GM19452 (cell line): Measurements from ENCODE around the gene HFM1.
"Not testable (repeated sequence)": the region's sequence is repeated elsewhere in the genome, so short reads cannot be mapped to it uniquely, and the experiment has no call there.

ENCODE experiments used
- ATAC-seq: cut with Tn5 transposase; IDR thresholded peaks from one replicate; pipeline ENCODE4 v1.9.1; 2021; ENCODE audit not compliant: unreplicated experiment

Gene HFM1

DNA sequence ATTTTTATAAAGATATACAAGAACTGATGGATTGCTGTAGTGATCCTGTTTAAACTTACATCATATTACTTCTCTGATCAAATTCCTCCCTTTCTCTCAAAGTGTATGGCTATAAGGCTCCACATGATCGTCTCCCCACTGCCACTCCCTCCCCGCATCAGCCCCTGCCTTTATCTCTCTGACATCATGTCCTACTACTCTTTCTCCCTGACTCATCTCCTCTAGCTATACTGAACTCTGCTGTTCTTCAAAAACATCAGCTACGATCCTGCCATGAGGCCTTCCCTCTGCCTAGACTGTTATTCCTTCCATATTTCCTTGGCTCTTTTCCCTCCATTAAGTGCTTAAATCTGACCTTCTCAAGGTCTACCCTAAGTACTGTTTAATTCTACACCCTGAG, 22.8 kb downstream of the HFM1 start:
- no peak for ATAC-seq

DNA sequence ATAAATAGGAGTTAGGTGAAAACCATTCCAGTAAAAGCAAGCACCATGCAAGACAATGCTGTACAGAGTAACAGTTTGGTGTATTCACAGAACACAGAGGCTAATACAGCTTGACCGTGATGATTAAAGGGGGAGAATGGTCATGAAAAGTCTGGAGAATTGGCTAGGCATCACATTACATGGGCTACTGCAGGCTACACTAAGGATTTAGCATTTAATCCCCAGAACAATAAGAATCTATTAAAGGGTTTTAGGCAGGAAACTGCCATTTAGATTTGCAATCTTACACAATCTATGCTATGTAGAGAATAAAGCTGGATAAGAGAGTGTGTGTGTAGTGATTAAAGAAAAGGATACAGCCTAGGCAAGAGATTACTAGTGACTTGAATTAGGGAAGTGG, 30.6 kb downstream of the HFM1 start:
- no peak for ATAC-seq

DNA sequence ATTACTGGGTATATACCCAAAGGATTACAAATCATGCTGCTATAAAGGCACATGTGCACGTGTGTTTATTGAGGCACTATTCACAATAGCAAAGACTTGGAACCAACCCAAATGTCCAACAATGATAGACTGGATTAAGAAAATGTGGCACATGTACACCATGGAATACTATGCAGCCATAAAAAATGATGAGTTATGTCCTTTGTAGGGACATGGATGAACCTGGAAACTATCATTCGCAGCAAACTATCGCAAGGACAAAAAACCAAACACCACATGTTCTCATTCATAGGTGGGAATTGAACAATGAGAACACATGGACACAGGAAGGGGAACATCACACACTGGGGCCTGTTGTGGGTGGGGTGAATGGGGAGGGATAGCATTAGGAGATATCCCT, 32.4 kb downstream of the HFM1 start:
- not testable (repeated sequence) for ATAC-seq

DNA sequence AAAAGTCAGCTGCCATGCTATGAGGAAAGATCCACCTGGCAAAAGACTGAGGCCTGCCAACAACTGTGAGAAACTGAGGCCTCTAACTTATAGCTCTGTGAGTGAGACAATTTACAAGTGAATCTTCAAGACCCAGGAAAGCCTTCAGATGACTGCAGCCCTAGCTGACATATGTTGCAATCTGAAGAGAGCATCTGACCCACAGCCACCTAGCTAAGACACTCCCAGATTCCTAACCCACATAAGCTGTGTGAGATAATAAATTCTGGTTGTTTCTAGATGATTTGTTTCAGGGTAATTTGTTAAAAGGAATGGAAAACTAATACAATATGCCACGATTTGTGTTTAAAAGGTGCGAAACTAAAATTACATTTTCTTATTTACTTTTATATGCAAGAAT, 55.1 kb downstream of the HFM1 start:
- ATAC-seq = no peak

DNA sequence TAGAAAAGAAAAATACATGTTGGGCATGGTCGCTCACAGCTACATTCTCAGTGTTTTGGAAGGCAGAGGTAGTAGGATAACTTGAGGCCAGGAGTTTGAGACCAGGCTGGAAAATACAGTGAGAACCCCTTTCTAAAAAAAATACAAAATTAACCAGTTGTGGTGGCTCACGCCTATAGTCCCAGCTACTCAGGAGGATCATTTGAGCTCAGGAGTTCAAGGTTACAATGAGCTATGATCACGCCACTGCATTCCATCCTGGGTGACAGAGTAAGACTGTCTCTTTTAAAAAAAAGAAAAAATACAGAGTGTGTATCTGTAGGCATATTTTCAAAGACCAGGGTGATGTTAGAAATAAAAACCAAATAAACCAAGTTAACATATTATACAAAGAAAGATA, 57.8 kb downstream of the HFM1 start:
- no peak for ATAC-seq

DNA sequence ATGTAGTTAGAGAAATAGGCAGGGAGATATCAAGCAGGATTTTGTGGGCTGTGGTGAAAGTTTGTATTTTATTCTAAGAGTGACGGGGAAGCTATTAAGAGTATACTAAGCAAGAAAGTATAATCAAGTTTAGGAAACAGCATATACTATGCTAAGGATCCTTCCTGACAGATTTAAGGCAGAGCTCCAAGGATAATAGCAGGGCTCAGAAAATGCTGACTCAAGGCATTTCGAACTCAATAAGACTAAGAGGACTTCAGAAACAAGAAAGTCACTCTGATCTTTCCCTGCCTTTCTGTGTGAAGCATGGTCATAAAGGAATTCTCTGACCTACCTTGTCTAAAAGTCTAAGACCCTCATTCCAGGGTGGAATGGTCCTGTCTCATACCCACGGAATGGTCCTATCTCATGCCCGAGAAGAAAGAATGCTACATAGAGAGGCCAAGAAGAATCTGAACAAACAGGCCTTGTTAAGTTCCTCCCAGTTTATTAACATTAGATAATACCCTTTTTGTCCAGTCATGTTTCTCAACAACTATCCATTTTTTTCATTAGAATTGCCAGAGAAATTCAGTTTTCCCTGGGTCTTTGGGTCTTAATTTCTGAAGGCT, 59.1 kb downstream of the HFM1 start:
- no peak for ATAC-seq

DNA sequence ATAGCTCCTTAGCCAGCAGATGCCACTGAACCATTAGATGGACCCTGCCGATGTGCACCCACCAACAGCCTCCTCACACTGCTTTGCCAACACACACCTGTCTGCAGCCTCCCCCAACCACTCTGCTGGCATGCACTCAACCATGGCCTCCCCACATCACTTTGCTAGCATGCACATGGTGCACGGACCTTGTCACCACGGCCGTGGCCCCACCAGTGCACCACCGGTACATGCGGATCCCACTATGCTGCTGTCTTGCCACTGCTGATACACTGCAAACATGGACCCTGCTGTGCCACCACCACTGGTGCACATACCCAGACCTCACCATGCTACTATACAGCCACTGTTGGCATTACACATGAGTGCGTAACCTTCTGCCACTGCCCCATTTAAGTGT, 66.1 kb downstream of the HFM1 start:
- ATAC-seq = no peak

DNA sequence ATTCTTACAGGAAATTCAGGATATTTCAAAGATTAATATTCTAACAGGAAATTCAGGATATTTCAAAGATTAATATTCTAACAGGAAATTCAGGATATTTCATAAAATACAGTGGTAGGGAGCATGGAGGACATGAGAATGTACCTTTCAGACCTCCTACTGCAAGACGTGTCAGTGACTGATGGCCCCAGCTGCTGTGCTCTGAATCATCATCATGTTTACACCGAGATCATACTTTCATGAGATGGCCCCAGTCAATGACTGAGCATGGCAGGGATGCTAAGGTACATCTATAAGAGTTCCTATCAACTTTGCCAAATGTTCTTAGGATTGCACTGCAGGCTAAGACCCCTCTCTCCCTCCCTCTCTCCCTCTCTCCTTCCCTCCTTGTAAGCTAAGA, 69.0 kb downstream of the HFM1 start:
- no peak for ATAC-seq

DNA sequence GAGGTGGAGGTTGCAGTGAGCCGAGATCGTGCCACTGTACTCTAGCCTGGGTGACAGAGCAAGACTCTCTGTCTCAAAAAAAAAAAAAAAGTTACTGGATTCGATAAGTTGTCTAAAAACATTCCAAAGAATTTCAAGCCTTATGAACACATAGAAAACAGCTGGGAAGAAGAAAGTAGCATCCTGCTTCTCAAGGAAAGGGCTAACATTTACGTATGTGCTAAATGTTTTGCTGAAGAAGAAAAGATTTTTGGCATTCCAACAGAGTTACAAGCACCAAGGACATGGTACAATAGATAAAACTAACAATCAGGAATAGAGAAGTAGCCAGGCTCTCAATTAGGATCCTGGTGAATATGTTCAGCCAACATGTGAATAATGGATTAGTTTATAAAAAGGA, 69.8 kb downstream of the HFM1 start:
- no peak for ATAC-seq

DNA sequence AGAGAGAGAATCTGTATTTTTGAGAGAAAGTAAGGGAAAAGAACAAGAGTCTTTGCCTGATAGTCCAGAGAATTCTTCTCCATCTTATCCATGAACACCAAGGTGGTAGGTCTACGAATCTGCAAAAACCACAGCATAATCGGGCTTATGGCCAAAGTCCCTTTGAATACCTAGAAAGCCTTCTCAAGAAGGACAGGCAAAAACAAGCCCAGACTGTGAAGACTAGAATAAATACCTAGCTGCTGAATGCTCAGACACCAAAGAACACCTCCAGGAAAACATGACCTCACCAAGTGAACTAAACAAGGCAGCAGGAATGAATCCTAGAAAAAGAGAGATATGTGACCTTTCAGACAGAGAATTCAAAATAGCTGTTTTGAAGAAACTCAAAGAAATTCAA, 79.2 kb downstream of the HFM1 start:
- no peak for ATAC-seq

DNA sequence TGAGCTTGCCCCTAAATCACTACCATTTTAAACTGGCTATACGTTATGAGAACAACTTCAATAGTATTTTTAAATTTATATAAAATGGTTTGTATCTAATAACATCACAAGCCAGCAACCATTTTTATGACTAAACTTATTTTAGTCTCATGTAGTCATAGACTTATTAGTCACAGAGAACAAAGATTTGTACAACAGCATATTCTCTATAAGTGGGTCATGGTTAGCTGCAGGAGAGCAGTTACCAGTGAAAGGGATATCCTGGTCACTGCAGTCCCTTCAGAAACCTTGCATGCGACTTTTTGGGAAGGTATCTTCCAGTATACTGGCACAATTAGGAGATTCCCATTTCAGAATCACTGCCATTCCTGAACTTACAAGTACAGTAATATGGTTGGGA, 90.0 kb downstream of the HFM1 start:
- ATAC-seq = no peak

DNA sequence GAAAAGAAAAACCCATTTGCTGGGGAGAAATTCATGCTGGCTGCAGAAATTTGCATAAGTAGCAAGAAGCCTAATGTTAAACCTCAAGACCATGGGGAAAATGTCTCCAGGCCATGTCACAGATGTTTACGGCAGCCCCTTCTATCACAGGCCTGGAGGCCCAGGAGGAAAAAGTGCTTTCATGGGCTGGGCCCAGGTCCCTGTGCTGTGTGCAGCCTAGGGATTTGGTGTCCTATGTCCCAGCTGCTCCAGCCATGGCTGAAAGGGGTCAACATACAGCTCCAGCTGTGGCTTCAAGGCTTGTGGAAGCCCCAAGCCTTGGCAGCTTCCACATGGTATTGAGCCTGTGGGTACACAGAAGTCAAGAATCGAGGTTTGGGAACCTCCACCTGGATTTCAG, 93.0 kb downstream of the HFM1 start:
- no peak for ATAC-seq

DNA sequence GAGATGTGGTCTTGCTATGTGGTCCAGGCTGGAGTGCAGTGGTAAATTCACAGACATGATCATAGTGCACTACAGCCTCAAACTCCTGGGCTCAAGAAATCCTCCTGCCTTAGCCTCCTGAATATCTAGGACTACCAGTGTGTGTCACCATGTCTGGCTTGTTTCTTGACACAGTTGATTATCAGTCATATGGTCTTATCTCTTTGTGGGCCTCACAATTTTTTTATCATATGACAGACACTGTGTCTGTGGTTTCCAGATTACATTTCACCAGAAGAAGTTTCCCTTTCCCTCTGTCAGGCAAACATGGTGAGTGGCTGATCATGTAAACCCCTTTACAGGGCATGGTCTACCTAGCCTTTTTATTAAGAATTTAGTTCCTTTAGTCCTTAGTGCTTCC, 96.1 kb downstream of the HFM1 start:
- ATAC-seq = no peak

DNA sequence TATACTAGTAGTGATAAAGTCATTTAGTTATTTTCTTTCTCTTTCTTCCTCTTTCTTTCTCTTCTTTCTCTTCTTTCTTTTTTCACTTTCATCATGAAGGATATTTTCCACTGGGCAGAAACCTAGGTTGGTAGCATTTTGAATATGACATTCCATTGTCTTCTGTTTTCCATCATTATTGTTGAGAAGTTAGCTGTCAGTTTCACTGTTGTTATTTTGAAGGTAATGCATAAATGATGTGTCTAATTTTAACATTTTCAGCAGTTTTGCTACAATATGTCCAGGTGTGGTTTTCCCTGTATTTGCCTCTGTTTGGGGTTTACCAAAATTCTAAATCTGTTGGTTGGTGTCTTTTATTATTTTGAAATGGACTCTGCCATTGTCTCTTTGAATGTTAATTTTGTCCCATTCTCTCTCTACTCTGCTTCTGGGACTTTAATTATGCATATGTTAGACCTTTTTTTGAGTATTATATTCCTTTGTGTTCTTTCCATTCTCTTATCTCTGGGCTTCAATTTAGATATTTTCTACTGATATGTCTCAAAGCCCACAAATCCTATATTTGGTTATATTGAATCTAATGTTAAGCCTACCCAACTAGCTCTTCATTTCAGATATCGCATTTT, 96.7 kb downstream of the HFM1 start:
- no peak for ATAC-seq

DNA sequence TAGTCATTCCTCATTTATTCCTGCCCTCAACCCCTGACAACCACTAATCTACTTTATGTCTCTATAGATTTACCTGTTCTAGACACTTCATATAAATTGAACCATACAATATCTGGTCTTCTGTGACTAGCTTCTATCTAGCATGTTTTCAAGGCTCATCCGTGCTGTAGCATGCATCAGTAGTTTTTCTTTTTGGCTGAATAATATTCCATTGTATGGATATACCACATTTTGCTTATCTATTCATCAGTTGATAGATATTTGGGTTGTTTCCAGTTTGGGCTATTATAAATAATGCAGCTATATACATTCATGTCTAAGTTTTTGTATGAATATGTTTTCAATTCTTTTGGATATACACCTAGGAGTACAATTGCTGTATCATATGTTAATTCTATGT, 101.5 kb downstream of the HFM1 start:
- no peak for ATAC-seq

DNA sequence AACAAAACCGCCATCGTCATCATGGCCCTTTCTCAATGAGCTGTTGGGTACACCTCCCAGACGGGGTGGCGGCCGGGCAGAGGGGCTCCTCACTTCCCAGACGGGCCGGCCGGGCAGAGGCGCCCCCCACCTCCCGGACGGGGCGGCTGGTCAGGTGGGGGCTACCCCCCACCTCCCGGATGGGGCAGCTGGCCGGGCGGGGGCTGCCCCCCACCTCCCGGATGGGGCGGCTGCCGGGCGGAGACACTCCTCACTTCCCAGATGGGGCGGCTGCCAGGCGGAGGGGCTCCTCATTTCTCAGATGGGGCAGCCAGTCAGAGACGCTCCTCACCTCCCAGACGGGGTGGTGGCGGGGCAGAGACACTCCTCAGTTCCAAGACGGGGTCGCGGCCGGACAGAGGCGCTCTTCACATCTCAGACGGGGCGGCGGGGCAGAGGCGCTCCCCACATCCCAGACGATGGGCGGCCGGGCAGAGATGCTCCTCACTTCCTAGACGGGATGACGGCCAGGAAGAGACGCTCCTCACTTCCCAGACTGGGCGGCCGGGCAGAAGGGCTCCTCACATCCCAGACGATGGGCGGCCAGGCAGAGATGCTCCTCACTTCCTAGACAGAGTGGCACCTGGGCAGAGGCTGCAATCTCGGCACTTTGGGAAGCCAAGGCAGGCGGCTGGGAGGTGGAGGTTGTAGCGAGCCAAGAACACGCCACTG, 115.6 kb downstream of the HFM1 start:
- not testable (repeated sequence) for ATAC-seq

DNA sequence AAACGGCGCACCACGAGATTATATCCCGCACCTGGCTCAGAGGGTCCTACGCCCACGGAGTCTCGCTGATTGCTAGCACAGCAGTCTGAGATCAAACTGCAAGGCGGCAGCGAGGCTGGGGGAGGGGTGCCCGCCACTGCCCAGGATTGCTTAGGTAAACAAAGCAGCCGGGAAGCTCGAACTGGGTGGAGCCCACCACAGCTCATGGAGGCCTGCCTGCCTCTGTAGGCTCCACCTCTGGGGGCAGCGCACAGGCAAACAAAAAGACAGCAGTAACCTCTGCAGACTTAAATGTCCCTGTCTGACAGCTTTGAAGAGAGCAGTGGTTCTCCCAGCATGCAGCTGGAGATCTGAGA, 117.7 kb downstream of the HFM1 start:
- not testable (repeated sequence) for ATAC-seq

DNA sequence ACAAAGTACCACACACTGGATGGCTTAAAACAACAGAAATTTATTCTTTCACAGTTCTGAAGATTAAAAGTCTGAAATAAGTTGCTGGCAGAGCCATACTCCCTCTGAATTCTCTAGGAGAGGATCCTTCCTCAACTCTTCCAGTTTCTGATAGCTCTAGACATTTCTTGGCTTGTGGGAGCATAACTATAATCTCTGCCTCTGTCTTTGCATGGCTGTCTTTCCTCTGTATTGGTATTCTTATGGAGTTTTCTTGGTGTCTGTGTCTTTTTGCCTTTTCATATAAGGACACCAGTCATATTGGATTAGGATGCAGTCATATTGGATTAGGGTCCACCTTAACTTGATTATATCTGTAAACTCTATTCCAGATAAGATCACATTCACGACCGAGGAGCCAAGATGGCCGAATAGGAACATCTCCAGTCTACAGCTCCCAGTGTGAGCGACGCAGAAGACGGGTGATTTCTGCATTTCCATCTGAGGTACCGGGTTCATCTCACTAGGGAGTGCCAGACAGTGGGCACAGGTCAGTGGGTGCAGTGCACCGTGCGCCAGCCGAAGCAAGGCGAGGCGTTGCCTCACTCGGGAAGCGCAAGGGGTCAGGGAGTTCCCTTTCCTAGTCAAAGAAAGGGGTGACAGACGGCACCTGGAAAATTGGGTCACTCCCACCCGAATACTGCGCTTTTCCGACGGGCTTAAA, 118.2 kb downstream of the HFM1 start:
- ATAC-seq = not testable (repeated sequence)

DNA sequence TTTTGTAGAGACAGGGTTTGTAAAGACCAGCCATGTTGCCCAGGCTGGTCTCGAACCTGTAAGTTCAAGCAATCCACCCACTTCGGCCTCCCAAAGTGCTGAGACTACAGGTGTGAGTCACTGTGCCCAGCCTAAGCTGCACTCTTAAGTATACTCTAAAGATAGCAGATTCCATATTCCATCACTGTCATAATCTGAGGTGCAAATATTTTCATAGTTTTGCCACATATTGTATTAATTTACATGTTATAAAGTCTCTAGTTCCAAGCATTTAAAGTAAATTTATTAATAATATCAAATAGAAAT, 121.3 kb downstream of the HFM1 start:
- ATAC-seq = no peak

DNA sequence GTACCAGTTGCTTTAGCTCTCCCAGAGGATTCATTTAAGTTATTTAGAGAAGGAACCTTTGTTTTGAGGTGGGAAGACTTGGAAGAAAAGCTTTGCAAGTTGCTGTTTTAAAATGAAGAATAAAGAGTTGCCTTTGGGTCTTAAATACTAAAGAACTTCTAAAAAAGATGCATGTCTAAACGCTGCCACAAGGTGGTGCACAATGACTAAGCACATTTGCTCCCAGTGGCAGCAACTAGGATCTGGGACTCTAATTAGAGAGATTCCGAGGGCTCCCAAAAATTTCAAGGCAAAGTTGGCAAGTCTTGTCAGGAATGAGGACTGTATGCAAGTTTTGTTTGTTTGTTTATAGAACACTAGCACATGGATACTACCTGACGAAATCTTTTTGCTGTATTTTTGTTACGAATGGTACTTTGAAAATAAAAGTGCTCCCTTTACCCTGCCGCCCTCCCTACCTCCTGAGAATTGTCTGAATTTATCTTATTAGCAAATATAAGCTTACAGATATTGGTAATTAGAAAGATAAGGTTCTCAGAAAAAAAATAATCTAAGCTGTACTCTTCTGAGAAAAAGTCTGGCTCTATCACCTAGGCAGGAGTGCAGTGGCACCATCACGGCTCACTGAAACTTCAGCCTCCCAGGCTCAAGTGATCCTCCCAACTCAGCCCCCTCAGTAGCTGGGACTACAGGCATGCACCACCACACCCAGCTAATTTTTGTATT, 121.8 kb downstream of the HFM1 start:
- ATAC-seq = peak; percentile 83

DNA sequence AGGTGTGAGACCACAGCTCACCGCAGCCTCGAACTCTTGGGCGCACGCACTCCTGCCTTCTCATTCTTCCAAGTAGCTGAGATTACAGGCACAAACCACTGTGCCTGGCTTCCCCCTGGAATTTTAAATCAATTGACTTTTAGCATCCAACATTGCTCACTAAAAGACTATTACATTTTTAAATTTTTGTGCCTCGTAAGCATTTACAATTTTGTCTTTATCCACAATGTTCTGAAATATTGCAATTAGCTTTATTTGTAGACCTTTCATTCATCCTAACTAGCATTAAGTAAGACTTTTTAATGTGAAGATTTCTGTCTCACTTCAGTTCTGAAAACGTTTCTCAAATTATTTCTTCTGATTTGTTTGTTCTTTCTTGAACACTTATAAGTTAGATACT, 122.9 kb downstream of the HFM1 start:
- no peak for ATAC-seq

DNA sequence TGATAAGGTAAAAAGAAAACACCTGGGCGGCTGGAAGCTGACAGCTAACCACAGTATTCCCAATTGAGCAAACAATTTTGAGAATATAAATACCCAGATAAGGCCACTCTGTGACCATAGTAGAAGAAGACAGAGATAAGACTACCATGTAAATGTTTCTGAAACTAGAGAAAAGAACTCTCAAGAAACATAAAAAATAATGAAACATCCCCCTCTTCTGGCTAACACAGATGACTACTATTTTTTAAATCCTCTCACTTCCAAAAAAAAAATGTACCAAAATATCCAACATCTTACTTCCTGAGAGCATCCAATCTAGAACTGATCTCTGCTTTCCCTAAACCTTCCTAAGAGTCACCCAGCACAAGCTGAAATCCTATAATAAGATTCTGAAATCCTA, 125.9 kb downstream of the HFM1 start:
- ATAC-seq = no peak
